SK-N-SH treated with all-trans-retinoic acid at 6 μM for 48 hours (cell line): ENCODE results near the gene CCL15.
"Not testable (repeated sequence)": the region's sequence is repeated elsewhere in the genome, so short reads cannot be mapped to it uniquely, and the experiment has no call there.

Source experiments
- ATAC-seq: fragments of 200-7000 bp; cut with Tn5 transposase; 3 replicates; pipeline ENCODE4 v1.9.1; 2020; ENCODE audit warnings: mild to moderate bottlenecking, moderate library complexity
- ARNTL ChIP-seq: fragments of 450-650 bp; formaldehyde crosslinking; IDR thresholded peaks from 2 replicates; pipeline ENCODE4 v1.5.0; 2020; ENCODE audit warnings: low read depth, mild to moderate bottlenecking, moderate library complexity, borderline replicate concordance
- BACH2 ChIP-seq: fragments of 250-450 bp; sonication (Bioruptor Pico); IDR thresholded peaks from 2 replicates; pipeline ENCODE4 v1.9.0; 2021; ENCODE audit warnings: mild to moderate bottlenecking, borderline replicate concordance
- CREB5 ChIP-seq: fragments of 250-450 bp; sonication (Bioruptor Pico); IDR thresholded peaks from 2 replicates; pipeline ENCODE4 v1.5.1; 2020; ENCODE audit warnings: low read depth, mild to moderate bottlenecking, moderate library complexity
- CSDC2 ChIP-seq: fragments of 250-450 bp; sonication (Bioruptor Pico); IDR thresholded peaks from 2 replicates; pipeline ENCODE4 v1.5.0; 2020; ENCODE audit warnings: mild to moderate bottlenecking, moderate library complexity
- CSRNP3 ChIP-seq: fragments of 250-450 bp; sonication (Bioruptor Pico); IDR thresholded peaks from 2 replicates; pipeline ENCODE4 v1.5.1; 2021; ENCODE audit warnings: mild to moderate bottlenecking, moderate library complexity
- ESRRG ChIP-seq: fragments of 250-450 bp; sonication (Bioruptor Pico); IDR thresholded peaks from 2 replicates; pipeline ENCODE4 v1.6.1; 2021; ENCODE audit warnings: mild to moderate bottlenecking
- GLIS3 ChIP-seq: fragments of 250-450 bp; sonication (Bioruptor Pico); IDR thresholded peaks from 2 replicates; pipeline ENCODE4 v1.5.0; 2020; ENCODE audit warnings: mild to moderate bottlenecking, moderate library complexity
- ISL1 ChIP-seq: fragments of 250-450 bp; sonication (Bioruptor Pico); IDR thresholded peaks from 2 replicates; pipeline ENCODE4 v2.1.2; 2022; ENCODE audit warnings: mild to moderate bottlenecking, moderate library complexity
- PPARA ChIP-seq: fragments of 250-450 bp; sonication (Bioruptor Pico); IDR thresholded peaks from 2 replicates; pipeline ENCODE4 v1.5.0; 2020; ENCODE audit warnings: mild to moderate bottlenecking, borderline replicate concordance
- RARB ChIP-seq: fragments of 250-450 bp; sonication (Bioruptor Pico); IDR thresholded peaks from 2 replicates; pipeline ENCODE4 v1.8.0; 2021; ENCODE audit warnings: mild to moderate bottlenecking, moderate library complexity
- SNAI2 ChIP-seq: fragments of 250-450 bp; sonication (Bioruptor Pico); IDR thresholded peaks from 2 replicates; pipeline ENCODE4 v1.5.0; 2020; ENCODE audit warnings: mild to moderate bottlenecking, moderate library complexity
- TCF4 ChIP-seq: fragments of 250-450 bp; sonication (Bioruptor Pico); IDR thresholded peaks from 2 replicates; pipeline ENCODE4 v1.8.0; 2021; ENCODE audit warnings: mild to moderate bottlenecking, moderate library complexity, borderline replicate concordance
- TOX ChIP-seq: fragments of 250-450 bp; sonication (Bioruptor Pico); IDR thresholded peaks from 2 replicates; pipeline ENCODE4 v1.8.0; 2021; ENCODE audit warnings: mild to moderate bottlenecking, moderate library complexity, borderline replicate concordance
- ZC3H10 ChIP-seq: fragments of 250-450 bp; sonication (Bioruptor Pico); IDR thresholded peaks from 2 replicates; pipeline ENCODE4 v1.5.1; 2021; ENCODE audit warnings: mild to moderate bottlenecking, moderate library complexity
- ZFP3 ChIP-seq: fragments of 250-450 bp; sonication (Bioruptor Pico); IDR thresholded peaks from 2 replicates; pipeline ENCODE4 v1.5.0; 2020; ENCODE audit warnings: mild to moderate bottlenecking, moderate library complexity
- ZFP30 ChIP-seq: fragments of 450-650 bp; formaldehyde crosslinking; IDR thresholded peaks from 2 replicates; pipeline ENCODE4 v1.5.0; 2022; ENCODE audit warnings: mild to moderate bottlenecking, moderate library complexity
- ZNF565 ChIP-seq: fragments of 450-650 bp; formaldehyde crosslinking; conservative IDR thresholded peaks from 2 replicates; pipeline ENCODE4 v1.5.0; 2020; ENCODE audit warnings: low read depth, mild to moderate bottlenecking, moderate library complexity
- ZNF8 ChIP-seq: fragments of 450-650 bp; formaldehyde crosslinking; IDR thresholded peaks from 2 replicates; pipeline ENCODE4 v1.5.0; 2020; ENCODE audit warnings: mild to moderate bottlenecking, moderate library complexity
- TF ChIP-seq, protein P1 (sequence below): fragments of 250-450 bp; sonication (Bioruptor Pico); IDR thresholded peaks from 2 replicates; pipeline ENCODE4 v1.8.0; 2020; ENCODE audit warnings: mild to moderate bottlenecking, moderate library complexity, borderline replicate concordance
- TF ChIP-seq, protein P2 (sequence below): fragments of 250-450 bp; sonication (Bioruptor Pico); IDR thresholded peaks from 2 replicates; pipeline ENCODE4 v1.8.0; 2021; ENCODE audit warnings: low read depth, mild to moderate bottlenecking, moderate library complexity, borderline replicate concordance

The CCL15 gene

DNA sequence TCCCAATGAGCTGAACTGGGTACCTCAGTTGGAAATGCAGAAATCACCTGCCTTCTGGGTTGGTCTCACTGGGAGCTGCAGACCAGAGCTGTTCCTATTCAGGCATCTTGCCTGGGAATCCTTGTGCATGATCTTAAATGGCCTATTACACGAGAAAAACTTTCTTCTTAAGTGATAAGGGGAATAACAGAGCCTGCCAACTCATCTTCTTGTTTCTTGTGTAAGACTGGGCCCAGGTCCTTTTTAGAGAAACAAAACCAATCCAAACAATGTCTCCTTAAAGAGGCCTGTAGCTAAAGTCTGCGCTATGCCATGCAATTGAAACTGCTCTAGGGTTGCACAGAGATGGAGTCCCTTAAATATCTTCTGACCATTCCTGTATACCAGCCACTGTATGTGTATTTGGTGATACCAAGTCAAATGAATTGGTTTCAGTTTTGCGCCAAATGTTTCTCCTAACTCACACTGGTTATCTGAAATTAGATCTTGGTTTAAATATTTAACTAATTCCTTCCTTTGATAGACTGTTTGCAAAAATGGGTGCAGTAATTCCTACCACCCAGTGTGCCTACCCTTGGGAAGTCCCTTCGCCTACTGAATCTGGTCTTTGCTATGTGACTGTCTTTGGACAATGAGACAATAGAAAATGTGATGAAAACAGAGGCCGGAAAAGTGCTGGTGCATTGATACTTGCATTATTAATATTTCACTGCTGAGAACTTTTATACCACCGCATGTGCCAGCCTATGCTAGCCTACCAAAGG lies 22.9 kb upstream of the CCL15 start:
- TF ChIP-seq GLIS3 (CRISPR knock-in tag) (no peak), TCF4 (CRISPR knock-in tag) (no peak), CREB5 (CRISPR knock-in tag) (no peak), BACH2 (CRISPR knock-in tag) (no peak), RARB (CRISPR knock-in tag) (no peak), ZNF565 (CRISPR knock-in tag) (no peak), ZFP30 (no peak)
- no peak for ATAC-seq

GRCh38 chr17:36019423-36019822 lies 18.1 kb upstream of the CCL15 start:
- TF ChIP-seq ESRRG (no peak), CSRNP3 (CRISPR knock-in tag) (no peak), ZC3H10 (no peak), ZNF565 (CRISPR knock-in tag) (no peak), CSDC2 (no peak), ZFP3 (no peak), ISL1 (CRISPR knock-in tag) (no peak), ZFP30 (no peak), GLIS3 (CRISPR knock-in tag) (no peak)
- ATAC-seq = no peak

GRCh38 chr17:36017799-36018198 lies 16.4 kb upstream of the CCL15 start, which contains the start of gene CCL23:
Gene CCL23, minus strand, starts transcription at chr17:36017972. Its CDS starts 75 bp downstream, at chr17:36017897.
- TF ChIP-seq SNAI2 (CRISPR knock-in tag) (no peak), CSDC2 (no peak), RARB (CRISPR knock-in tag) (no peak), CSRNP3 (CRISPR knock-in tag) (no peak), ZNF8 (no peak), TCF4 (CRISPR knock-in tag) (no peak), ZFP30 (no peak), BACH2 (CRISPR knock-in tag) (no peak), ARNTL (CRISPR knock-in tag) (no peak), CREB5 (CRISPR knock-in tag) (no peak), PPARA (no peak), TOX (CRISPR knock-in tag) (no peak)
- TF ChIP-seq, protein P1, sequence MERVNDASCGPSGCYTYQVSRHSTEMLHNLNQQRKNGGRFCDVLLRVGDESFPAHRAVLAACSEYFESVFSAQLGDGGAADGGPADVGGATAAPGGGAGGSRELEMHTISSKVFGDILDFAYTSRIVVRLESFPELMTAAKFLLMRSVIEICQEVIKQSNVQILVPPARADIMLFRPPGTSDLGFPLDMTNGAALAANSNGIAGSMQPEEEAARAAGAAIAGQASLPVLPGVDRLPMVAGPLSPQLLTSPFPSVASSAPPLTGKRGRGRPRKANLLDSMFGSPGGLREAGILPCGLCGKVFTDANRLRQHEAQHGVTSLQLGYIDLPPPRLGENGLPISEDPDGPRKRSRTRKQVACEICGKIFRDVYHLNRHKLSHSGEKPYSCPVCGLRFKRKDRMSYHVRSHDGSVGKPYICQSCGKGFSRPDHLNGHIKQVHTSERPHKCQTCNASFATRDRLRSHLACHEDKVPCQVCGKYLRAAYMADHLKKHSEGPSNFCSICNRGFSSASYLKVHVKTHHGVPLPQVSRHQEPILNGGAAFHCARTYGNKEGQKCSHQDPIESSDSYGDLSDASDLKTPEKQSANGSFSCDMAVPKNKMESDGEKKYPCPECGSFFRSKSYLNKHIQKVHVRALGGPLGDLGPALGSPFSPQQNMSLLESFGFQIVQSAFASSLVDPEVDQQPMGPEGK (CRISPR knock-in tag) = no peak
- no peak for ATAC-seq

DNA sequence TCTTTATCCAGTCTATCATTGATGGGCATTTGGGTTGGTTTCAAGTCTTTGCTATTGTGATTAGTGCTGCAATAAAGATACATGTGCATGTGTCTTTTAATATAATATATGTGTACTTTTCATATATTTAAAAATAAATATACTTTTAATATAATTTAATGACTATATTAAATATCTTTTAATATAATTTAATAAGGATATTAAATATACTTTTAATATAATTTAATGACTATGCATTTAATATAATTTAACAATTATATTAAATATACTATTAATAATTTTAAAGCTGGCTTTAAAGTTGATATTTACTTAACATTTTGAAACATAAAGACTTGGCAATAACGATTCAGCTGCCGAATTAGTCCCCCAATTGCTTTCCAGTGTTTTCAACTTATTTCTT lies 15.2 kb upstream of the CCL15 start:
- TF ChIP-seq RARB (CRISPR knock-in tag) = no peak
- TF ChIP-seq, protein P2, sequence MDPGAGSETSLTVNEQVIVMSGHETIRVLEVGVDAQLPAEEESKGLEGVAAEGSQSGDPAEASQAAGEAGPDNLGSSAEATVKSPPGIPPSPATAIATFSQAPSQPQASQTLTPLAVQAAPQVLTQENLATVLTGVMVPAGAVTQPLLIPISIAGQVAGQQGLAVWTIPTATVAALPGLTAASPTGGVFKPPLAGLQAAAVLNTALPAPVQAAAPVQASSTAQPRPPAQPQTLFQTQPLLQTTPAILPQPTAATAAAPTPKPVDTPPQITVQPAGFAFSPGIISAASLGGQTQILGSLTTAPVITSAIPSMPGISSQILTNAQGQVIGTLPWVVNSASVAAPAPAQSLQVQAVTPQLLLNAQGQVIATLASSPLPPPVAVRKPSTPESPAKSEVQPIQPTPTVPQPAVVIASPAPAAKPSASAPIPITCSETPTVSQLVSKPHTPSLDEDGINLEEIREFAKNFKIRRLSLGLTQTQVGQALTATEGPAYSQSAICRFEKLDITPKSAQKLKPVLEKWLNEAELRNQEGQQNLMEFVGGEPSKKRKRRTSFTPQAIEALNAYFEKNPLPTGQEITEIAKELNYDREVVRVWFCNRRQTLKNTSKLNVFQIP (CRISPR knock-in tag) = no peak
- ATAC-seq = no peak

DNA sequence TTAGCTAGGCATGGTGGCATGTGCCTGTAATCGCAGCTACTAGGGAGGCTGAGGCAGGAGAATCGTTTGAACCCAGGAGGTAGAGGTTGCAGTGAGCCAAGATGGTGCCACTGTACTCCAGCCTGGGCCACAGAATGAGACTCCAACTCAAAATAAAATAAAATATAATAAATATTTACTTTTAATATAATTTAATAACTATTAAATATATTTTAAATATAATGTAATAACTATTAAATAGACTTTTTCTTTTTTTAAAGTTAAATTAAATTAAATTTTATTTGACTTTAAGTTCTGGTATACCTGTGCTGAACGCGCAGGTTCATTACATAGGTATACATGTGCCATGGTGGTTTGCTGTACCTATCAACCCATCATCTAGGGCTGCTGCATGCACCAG lies 14.5 kb upstream of the CCL15 start:
- not testable (repeated sequence) for ATAC-seq
